ENCODE results near the gene PCSK5. TPM values are rescaled to one million over a fixed set of nuclear protein-coding genes. Genes with fewer than 3 reads are reported as not detected.
"Not testable (repeated sequence)": the region's sequence is repeated elsewhere in the genome, so short reads cannot be mapped to it uniquely, and the experiment has no call there.

The PCSK5 gene
- total RNA-seq, 1 experiment from 2014 or later = 0.48 TPM

GRCh38 chr9:76313771-76314170 is 423.3 kb downstream of the PCSK5 start:
- no peak for DNase-seq (ENCODE audit: low spot score)

- DNase-seq (ENCODE audit: low spot score) = no peak
Observed at GRCh38 chr9:76314321-76314720, 423.8 kb downstream of the PCSK5 start.

- no peak for DNase-seq (ENCODE audit: low spot score)
Observed at GRCh38 chr9:76316069-76316468, 425.6 kb downstream of the PCSK5 start.

GRCh38 chr9:76319466-76319865 is 429.0 kb downstream of the PCSK5 start:
- not testable (repeated sequence) for DNase-seq (ENCODE audit: low spot score)

- DNase-seq (ENCODE audit: low spot score) = peak; percentile 78
Observed at GRCh38 chr9:76321195-76321828, 430.8 kb downstream of the PCSK5 start.

GRCh38 chr9:76322810-76323209 is 432.3 kb downstream of the PCSK5 start:
- DNase-seq (ENCODE audit: low spot score) = no peak

GRCh38 chr9:76323490-76323889 is 433.0 kb downstream of the PCSK5 start:
- peak; percentile 18 for DNase-seq (ENCODE audit: low spot score)

GRCh38 chr9:76324030-76324429 is 433.6 kb downstream of the PCSK5 start:
- DNase-seq (ENCODE audit: low spot score) = not testable (repeated sequence)

- no peak for DNase-seq (ENCODE audit: low spot score)
Observed at GRCh38 chr9:76330034-76330433, 439.6 kb downstream of the PCSK5 start.

GRCh38 chr9:76333388-76333787 is 442.9 kb downstream of the PCSK5 start:
- no peak for DNase-seq (ENCODE audit: low spot score)

- DNase-seq (ENCODE audit: low spot score) = no peak
Observed at GRCh38 chr9:76333964-76334363, 443.5 kb downstream of the PCSK5 start.

GRCh38 chr9:76336027-76336426 is 445.6 kb downstream of the PCSK5 start:
- DNase-seq (ENCODE audit: low spot score) = no peak

- no peak for DNase-seq (ENCODE audit: low spot score)
Observed at GRCh38 chr9:76338418-76338817, 447.9 kb downstream of the PCSK5 start.

GRCh38 chr9:76341616-76342015 is 451.1 kb downstream of the PCSK5 start:
- DNase-seq (ENCODE audit: low spot score) = no peak

- DNase-seq (ENCODE audit: low spot score) = no peak
Observed at GRCh38 chr9:76342201-76342600, 451.7 kb downstream of the PCSK5 start.

- DNase-seq (ENCODE audit: low spot score) = no peak
Observed at GRCh38 chr9:76342858-76343257, 452.4 kb downstream of the PCSK5 start.

GRCh38 chr9:76349865-76350264 is 459.4 kb downstream of the PCSK5 start:
- DNase-seq (ENCODE audit: low spot score) = no peak

- no peak for DNase-seq (ENCODE audit: low spot score)
Observed at GRCh38 chr9:76351006-76351405, 460.5 kb downstream of the PCSK5 start.

GRCh38 chr9:76352026-76352620 is 461.6 kb downstream of the PCSK5 start:
- no peak for DNase-seq (ENCODE audit: low spot score)

- peak; percentile 72 for DNase-seq (ENCODE audit: low spot score)
Observed at GRCh38 chr9:76353280-76353679, 462.8 kb downstream of the PCSK5 start.

GRCh38 chr9:76354221-76354620 is 463.7 kb downstream of the PCSK5 start:
- no peak for DNase-seq (ENCODE audit: low spot score)

GRCh38 chr9:76355886-76356285 is 465.4 kb downstream of the PCSK5 start:
- no peak for DNase-seq (ENCODE audit: low spot score)

GRCh38 chr9:76357555-76357954 is 467.1 kb downstream of the PCSK5 start:
- DNase-seq (ENCODE audit: low spot score) = no peak

Measured in A172 (cell line).